GM12891 (cell line): ENCODE results near the gene FANCI.

Source experiments
- PAX5 ChIP-seq: IDR thresholded peaks from 2 replicates; pipeline ENCODE4 v1.6.1; 2011; ENCODE audit warnings: low read length, moderate library complexity, mild to moderate bottlenecking; ENCODE audit not compliant: insufficient read depth, severe bottlenecking
- POLR2A ChIP-seq: IDR thresholded peaks from 2 replicates; pipeline ENCODE4 v1.6.1; 2011; ENCODE audit warnings: low read depth, low read length, control low read depth
- POLR2AphosphoS5 ChIP-seq: IDR thresholded peaks from 2 replicates; pipeline ENCODE4 v1.6.1; 2011; ENCODE audit warnings: low read depth, low read length, control low read depth
- SPI1 ChIP-seq: IDR thresholded peaks from 2 replicates; pipeline ENCODE4 v1.6.1; 2011; ENCODE audit warnings: low read depth, low read length, control low read depth
- TAF1 ChIP-seq: IDR thresholded peaks from 2 replicates; pipeline ENCODE4 v1.6.1; 2011; ENCODE audit warnings: low read depth, low read length, control low read depth

- TF ChIP-seq POLR2AphosphoS5 (no peak), TAF1 (no peak), POLR2A (no peak), SPI1 (no peak), PAX5 (no peak)
These were observed 42.2 kb upstream of the FANCI start for GRCh38 chr15:89201465-89202005.
